Kidney (tissue), 14 donors: ENCODE results near the gene IL1RAP. TPM values are rescaled to one million over a fixed set of nuclear protein-coding genes. Genes with fewer than 3 reads are reported as not detected.

Experiments used
- DNase-seq, 5 donors: peaks; one replicate each; pipeline ENCODE4 v3.0.0-alpha.2; 2013 to 2020
- FAIRE-seq: peaks from 2 replicates; lab custom pipeline; 2012; peaks lifted over from hg19 to GRCh38; lab: Jason Lieb, UNC
- H3K27ac ChIP-seq, 2 donors: one replicate each; pipeline ENCODE4 v1.7.0; 2013; ENCODE audit warnings: low read depth in 2 of 2, low read length in 2 of 2, inconsistent platforms in 1 of 2
- H3K27me3 ChIP-seq: one replicate; pipeline ENCODE4 v1.7.1; 2013; ENCODE audit warnings: low read length, inconsistent platforms; ENCODE audit not compliant: control insufficient read depth, insufficient read depth
- H3K36me3 ChIP-seq, 3 donors: one replicate each; pipeline versions ENCODE4 v1.7.0 to v1.7.1; 2013; ENCODE audit warnings: low read length in 3 of 3, control low read depth in 1 of 3, inconsistent platforms in 1 of 3; ENCODE audit not compliant: insufficient read depth in 3 of 3, control insufficient read depth in 2 of 3
- H3K4me1 ChIP-seq, 3 donors: one replicate each; pipeline versions ENCODE4 v1.7.0 to v1.7.1; 2013; ENCODE audit warnings: low read length in 3 of 3, inconsistent platforms in 1 of 3, low read depth in 1 of 3; ENCODE audit not compliant: control insufficient read depth in 2 of 3, insufficient read depth in 2 of 3
- H3K4me3 ChIP-seq, 3 donors: one replicate each; pipeline versions ENCODE4 v1.7.0 to v1.8.1; 2013; ENCODE audit warnings: low read length in 3 of 3, control low read depth in 1 of 3, inconsistent platforms in 1 of 3
- H3K9ac ChIP-seq, 3 donors: one replicate each; pipeline versions ENCODE4 v1.7.0 to v1.7.1; 2013; ENCODE audit warnings: low read length in 3 of 3, control low read depth in 1 of 3, inconsistent platforms in 1 of 3
- H3K9me3 ChIP-seq, 3 donors: one replicate each; pipeline versions ENCODE4 v1.7.0 to v1.7.1; 2013; ENCODE audit warnings: low read length in 3 of 3, control low read depth in 1 of 3, inconsistent platforms in 1 of 3; ENCODE audit not compliant: control insufficient read depth in 2 of 3, insufficient read depth in 1 of 3
- intact Hi-C: fragments of 100-400 bp; cut with DNase I; formaldehyde crosslinking; loops from one replicate; pipeline ENCODE4 v1.11.1; 2022
- polyA plus RNA-seq: library from polyadenylated mRNA; stranded (reverse); fragments of 350-450 nt; fragmentation: Illumina TruSeq; extraction: RNeasy Lipid Tissue Mini Kit (QIAGEN cat#74804); gene quantifications from one replicate; pipeline ENCODE4 v1.2.3, GENCODE V29; 2014; ENCODE audit warnings: low read depth, low replicate concordance; ENCODE audit not compliant: insufficient read depth
- total RNA-seq: library from RNA; stranded (reverse); fragmentation: NEBNext Ultra II Directional; extraction: Animal tissue kit (Norgen Biotek cat#: 25700); gene quantifications from one replicate; pipeline ENCODE4 v1.2.1, GENCODE V29; 2021
- TF ChIP-seq, protein P1 (sequence below): IDR thresholded peaks from 3 replicates; pipeline ENCODE4 v1.5.1; 2012; ENCODE audit warnings: mild to moderate bottlenecking, moderate library complexity, borderline replicate concordance; ENCODE audit not compliant: insufficient read depth; ENCODE audit errors: extremely low read depth
- donor health status: control.
- donor health status: control.
- donor health status: control.
- donor health status: control.
- donor health status: control.
- donor health status: DM: yes; HTN: yes; CAD: no.
- donor health status: Normal renal cell carcinoma (clear cell type).

The IL1RAP gene
- total and polyA plus RNA-seq, 2 donors from 2014 or later = 1.7 to 10.0 TPM

- Histone ChIP-seq H3K9me3 (no peaks in the 10 kb centered on the region), H3K4me3 (no peak overlapping the region), H3K27me3 (no peaks in the 10 kb centered on the region), H3K36me3 (no peaks in the 10 kb centered on the region), H3K4me1 (peaks cover 0 to 6% (median 0%) of the 10 kb centered on the region in 3 donors), H3K27ac (no peak overlapping the region), H3K9ac (no peak overlapping the region)
- DNase-seq (no peak), FAIRE-seq (no peak)
- TF ChIP-seq, protein P1, sequence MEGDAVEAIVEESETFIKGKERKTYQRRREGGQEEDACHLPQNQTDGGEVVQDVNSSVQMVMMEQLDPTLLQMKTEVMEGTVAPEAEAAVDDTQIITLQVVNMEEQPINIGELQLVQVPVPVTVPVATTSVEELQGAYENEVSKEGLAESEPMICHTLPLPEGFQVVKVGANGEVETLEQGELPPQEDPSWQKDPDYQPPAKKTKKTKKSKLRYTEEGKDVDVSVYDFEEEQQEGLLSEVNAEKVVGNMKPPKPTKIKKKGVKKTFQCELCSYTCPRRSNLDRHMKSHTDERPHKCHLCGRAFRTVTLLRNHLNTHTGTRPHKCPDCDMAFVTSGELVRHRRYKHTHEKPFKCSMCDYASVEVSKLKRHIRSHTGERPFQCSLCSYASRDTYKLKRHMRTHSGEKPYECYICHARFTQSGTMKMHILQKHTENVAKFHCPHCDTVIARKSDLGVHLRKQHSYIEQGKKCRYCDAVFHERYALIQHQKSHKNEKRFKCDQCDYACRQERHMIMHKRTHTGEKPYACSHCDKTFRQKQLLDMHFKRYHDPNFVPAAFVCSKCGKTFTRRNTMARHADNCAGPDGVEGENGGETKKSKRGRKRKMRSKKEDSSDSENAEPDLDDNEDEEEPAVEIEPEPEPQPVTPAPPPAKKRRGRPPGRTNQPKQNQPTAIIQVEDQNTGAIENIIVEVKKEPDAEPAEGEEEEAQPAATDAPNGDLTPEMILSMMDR = no peak
- intact Hi-C loops = no loop called here
These were observed 10.9 kb upstream of the IL1RAP start for GRCh38 chr3:190502946-190503345.

GRCh38 chr3:190504354-190505125 lies 9.3 kb upstream of the IL1RAP start:
- Histone ChIP-seq H3K27me3 (no peaks in the 10 kb centered on the region), H3K4me1 (peaks cover 0 to 10% (median 0%) of the 10 kb centered on the region in 3 donors), H3K4me3 (no peak overlapping the region), H3K9ac (no peak overlapping the region), H3K27ac (no peak overlapping the region), H3K9me3 (no peaks in the 10 kb centered on the region), H3K36me3 (no peaks in the 10 kb centered on the region)
- TF ChIP-seq, protein P1 = no peak
- intact Hi-C loops = no loop called here
- no peak for FAIRE-seq
- DNase-seq = no peak

GRCh38 chr3:190505381-190506003 lies 8.4 kb upstream of the IL1RAP start:
- TF ChIP-seq, protein P1 = no peak
- Histone ChIP-seq H3K27me3 (no peaks in the 10 kb centered on the region), H3K27ac (no peak overlapping the region), H3K4me1 (peaks cover 0 to 10% (median 0%) of the 10 kb centered on the region in 3 donors), H3K4me3 (no peak overlapping the region), H3K36me3 (no peaks in the 10 kb centered on the region), H3K9me3 (no peaks in the 10 kb centered on the region), H3K9ac (no peak overlapping the region)
- DNase-seq (no peak), FAIRE-seq (no peak)
- intact Hi-C loops = no loop called here
